ENCODE measurements around the gene HLX.

HLX gene, protein sequence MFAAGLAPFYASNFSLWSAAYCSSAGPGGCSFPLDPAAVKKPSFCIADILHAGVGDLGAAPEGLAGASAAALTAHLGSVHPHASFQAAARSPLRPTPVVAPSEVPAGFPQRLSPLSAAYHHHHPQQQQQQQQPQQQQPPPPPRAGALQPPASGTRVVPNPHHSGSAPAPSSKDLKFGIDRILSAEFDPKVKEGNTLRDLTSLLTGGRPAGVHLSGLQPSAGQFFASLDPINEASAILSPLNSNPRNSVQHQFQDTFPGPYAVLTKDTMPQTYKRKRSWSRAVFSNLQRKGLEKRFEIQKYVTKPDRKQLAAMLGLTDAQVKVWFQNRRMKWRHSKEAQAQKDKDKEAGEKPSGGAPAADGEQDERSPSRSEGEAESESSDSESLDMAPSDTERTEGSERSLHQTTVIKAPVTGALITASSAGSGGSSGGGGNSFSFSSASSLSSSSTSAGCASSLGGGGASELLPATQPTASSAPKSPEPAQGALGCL

DNA sequence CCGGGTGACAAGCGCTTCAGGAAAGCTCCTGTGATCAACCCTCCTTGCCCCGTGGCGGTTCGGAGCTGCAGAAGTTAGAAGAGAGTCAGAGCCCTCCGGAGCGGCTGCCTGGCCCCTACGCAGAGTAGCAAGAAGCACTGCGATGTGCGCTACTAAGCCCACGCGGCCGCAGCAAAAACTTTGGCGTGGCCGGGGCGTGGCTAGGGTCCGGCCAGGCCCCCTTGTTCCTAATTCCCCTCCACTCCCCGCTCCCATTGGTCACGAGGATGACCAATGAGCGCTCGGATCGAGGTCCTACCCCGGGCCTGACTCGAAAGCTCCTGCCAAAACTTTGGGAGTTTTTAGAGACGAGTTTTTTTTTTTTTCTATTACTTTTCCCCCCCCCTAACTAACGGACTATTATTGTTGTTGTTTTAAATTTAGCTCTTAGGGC lies at the start of gene HLX:
HLX (plus strand) TSS at position 368 of the 433 bp plus-strand sequence. CDS start 415 bp downstream, outside the sequence.
- no peak for DNase-seq (ENCODE audit: low read depth, low spot score)

DNA sequence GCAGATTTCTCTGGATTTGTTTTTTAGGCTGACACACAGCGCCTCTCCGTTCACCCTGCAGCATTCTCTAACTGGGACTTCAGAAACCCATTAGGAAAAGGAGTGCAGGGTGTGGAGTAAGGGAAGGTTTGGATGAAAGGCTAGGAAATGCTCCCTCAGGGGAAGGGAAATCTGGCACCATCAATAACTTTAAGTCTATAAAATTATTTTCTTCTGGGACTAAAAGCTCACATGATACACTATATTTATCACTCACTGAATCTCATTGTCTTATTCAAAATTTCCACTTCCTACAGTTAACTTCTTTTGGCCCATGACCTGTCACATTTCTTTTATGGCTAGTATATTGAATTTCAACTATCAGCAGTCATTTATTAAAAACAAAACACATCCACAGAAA lies 45.8 kb upstream of the HLX start:
- DNase-seq (ENCODE audit: low read depth, low spot score): no peak

DNA sequence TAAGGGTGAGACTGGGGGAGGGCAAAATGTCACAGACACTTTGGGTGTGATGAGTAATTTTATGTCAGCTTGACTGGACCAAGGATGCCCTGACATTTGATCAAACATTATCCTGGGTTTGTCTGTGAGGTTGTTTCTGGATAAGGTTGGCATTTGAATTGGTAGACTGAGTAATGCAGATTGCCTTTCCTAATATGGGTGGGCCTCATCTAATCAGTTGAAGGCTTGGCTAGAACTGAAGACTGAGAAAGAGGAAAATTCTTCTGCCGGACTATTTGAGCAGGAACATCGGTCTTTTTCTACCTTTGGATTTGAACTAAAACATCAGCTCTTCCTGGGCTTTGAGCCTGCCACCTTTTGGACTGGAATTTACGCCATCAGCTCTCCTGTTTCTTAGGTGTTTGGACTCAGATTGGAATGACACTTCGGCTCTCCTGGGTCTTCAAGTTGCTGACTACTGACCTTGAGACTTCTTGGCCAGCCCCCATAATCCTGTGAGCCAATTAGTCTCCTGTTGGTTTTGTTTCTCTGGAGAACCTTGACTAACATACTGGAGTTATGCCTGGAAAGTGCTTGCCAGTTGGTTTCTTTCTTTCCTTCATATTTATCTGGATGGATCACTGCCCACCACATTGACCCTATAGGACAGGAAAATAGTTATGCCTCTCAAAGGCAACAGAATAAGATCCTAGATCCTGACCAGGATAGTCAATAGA lies 44.9 kb upstream of the HLX start:
- DNase-seq (ENCODE audit: low read depth, low spot score): no peak

DNA sequence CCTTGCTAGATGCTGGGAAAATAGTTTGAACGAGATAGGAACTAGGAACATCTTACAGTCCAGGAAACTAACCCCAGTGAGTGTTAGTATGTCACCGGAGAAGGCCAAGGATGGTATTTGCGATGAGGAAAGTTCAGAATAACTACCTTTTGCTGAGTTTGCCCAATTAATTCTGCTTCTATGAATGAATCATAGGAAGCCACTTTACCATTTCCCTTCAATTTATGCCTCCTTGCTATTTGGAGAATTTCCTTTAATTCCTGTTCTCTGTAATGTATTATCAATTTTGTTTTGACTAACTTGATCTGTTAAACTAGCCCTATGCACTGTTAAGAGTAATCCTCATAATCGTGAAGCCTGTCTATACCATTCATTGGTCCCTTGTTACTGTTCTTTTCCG lies 40.7 kb upstream of the HLX start:
- no peak for DNase-seq (ENCODE audit: low read depth, low spot score)

DNA sequence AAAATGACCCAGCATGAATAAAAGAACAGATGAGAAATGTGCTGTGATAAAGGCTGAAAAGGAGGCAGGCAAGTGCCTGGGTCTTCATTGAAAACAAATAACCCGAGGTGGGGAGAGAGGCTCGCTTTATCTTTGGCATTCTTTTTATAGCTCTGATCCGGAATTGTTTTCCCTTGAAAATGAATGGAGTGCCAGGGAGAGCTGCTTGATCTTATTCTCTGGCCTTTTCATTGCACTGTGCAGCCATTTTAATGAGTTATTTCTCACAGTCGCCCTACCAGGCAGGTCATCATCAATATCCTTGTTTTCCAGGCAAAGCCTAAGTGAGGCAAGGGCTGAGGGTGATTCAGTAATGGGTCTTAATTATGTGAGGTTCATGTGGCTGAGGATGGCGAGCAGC lies 39.8 kb upstream of the HLX start:
- no peak for DNase-seq (ENCODE audit: low read depth, low spot score)

DNA sequence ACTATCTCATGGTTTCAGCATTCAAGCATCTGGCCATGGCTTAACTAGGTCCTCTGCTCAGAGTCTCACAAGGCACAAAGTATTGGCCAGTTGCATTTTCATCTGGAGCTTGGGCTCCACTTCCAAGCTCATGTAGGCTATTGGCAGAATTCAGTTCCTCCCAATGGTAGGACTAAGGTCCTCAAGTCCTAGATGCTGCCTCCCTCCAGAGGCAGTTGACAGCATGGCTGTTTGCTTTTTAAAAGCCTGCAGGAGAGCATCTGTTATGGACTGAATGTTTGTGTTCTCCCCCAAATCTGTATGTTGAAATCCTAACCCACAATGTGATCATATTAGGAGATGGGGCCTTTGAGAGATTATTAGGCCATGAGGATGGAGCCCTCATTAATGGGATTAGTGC lies 38.0 kb upstream of the HLX start:
- DNase-seq (ENCODE audit: low read depth, low spot score): no peak

DNA sequence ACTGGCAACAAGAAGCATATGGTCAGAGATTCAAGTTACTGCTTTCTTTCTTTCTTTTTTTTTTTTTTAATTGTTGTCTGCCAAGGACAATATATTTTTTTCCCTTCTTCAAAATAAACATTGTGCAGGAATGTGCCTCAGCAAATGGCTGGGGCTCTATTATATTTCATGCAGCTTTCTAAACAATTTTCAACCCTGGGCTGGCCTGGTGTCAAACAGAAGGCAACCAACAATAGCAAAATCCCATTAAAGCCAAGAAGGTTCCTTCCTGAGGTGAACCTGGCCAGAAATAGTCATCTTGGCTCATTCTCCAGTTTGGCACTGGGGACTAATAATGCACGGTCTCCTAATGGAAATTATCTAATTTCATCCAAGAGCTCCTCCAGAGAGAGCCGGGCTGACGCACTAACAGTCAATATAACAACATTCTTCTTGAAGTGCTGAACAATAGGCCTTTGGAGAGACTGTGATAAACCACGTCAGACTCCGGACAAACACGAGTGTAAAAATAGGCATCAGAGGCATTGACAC lies 35.7 kb upstream of the HLX start:
- DNase-seq (ENCODE audit: low read depth, low spot score): no peak

DNA sequence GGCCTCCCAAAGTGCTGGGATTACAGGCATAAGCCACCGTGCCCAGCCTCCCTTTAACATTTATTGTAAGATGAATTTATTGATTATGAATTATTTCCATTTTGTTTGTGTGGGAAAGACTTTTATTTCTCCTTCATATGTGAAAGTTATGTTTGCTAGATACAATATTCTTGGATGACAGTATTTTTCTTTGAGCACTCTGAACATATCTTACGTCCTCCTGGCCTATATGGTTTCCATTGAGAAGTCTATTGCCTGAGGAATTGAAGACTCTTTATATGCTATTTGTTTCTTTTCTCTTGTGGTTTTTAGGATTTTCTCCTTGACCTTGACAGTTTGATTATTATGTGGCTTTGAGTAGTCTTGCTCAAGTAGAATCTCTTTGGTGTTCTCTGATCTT lies 26.8 kb upstream of the HLX start:
- DNase-seq (ENCODE audit: low read depth, low spot score): no peak

DNA sequence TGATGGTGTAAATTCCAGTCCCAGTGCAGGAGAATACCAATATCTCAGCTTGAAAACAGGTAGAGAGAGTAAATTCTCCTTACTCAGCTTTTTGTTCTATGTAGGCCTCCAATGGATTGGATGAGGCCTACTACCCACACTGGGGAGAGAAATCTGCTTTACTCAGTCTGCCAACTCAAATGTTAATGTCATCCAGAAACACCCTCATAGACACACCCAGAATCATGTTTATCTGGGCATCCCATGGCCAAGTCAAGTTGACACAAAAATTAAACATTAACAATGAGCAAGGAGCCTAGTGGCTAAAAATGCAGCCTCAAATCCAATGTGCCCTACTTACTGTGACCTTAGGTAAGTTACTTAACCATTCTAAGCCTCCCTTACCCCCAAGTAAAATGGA lies 6.9 kb upstream of the HLX start:
- DNase-seq (ENCODE audit: low read depth, low spot score): no peak

DNA sequence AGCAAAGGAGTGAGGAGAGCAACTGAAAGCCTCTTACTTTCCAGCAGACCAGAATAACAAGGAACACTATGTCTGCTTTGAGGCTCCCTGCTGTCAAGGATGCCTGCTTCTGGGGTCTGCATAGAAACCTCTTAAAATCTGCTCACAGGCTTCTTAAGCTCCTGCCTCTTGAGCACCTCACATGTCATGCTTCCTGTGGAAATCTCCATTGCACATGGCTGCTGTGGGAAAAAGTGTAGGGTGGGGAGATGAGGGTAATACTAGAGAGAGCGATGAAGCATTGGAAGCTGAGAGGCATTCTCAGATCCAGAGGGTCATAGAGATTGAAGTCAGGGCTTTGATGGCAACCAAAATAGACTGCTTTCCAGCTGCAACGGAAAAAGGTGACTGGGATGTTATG lies 6.2 kb upstream of the HLX start:
- no peak for DNase-seq (ENCODE audit: low read depth, low spot score)

DNA sequence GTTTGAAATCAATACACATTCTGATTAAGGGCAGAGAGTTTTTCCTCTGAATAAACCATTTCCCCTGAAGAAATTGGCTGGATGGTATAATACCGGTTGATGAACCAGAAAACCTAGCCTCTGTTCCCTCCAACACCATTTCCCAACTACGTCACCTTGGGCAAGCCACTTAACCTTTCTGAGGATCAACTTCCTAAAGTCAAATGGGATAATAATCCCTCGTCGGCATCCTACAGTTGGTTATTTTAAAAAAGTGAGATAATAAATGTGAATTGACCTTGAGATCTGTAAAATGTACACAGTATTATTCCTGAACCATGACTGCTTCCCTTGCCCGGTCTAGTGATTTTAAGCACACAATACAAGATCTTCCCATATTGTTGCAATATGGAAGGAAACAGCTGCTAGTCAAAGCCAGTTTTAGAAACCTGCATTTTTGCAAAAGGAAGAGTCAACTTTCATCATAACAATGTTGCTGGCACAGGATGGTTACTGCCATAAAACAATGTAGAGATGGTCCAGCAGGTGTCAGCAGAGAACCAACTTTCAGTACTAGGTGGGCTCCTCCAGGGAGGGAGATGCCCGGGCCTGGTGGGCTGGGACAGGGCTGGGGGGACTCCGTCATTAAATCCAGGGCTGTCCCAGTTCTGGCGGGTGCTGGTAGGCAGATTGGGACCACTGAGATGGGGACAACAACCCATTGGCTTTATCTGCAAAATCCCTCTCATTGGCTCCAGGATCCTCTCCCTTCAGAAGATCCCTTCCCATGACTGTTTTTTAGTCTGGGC lies 5.2 kb upstream of the HLX start:
- DNase-seq (ENCODE audit: low read depth, low spot score): no peak

DNA sequence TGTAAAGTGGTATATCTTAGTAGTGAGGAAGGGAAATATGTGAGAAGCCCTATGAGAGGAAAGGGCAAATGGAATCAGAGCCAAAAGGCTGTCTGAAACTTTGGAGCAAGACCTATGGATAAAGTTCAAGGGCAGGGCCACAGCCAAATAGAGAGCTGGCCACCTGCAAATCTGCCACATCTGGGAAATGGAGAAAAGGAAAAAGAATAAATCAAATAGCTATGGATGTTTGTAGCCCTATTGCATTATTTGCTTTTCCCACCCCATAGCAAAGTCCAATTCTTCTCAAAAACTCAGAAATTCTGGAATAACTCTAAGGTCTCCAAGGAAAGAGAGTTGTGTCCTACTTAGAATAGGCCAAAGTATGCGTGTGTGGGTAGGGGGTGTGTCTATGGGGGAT lies 4.0 kb upstream of the HLX start:
- DNase-seq (ENCODE audit: low read depth, low spot score): no peak

DNA sequence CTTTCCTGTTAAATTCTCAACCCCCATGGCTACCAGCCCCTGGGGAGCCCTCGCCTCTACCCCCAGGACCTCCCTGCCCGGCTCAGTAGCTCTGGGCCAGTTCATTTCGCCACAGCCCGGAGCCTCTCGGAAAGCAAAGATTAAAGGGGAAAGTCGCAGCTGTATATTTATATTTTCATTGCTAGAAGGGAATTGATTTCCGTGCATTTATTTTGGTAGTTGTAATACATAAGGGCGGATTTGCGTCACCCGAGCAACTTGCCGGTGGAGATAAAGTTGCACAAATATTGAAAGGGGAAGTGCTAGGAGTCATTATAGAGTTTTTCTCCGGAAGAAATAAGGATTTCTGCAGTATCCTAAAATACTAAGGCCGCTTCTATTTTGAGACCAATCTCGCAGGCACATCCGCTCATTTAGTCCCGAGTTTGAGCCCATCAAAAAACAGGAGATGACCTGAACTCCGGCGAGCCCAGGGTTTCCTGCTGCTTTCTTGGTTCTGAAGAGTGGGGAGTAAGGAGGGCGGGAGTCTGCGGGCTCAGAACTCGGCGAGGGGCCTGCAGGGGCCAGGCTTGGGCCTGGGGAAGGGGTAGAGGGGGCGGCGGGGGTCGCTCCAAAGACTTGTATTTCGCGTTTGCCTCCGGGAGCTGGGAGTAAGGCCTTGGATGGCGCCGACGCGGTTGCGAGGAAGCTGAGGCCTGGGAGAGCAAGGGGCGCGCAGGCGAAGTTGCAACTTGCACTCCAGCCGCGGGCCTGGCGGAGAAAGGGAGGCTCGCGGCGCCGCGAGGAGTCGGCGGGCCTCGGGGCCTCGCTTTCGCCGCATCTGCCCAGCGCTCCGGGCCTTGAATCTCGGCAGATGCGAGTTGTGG lies 2.5 kb upstream of the HLX start:
- no peak for DNase-seq (ENCODE audit: low read depth, low spot score)

DNA sequence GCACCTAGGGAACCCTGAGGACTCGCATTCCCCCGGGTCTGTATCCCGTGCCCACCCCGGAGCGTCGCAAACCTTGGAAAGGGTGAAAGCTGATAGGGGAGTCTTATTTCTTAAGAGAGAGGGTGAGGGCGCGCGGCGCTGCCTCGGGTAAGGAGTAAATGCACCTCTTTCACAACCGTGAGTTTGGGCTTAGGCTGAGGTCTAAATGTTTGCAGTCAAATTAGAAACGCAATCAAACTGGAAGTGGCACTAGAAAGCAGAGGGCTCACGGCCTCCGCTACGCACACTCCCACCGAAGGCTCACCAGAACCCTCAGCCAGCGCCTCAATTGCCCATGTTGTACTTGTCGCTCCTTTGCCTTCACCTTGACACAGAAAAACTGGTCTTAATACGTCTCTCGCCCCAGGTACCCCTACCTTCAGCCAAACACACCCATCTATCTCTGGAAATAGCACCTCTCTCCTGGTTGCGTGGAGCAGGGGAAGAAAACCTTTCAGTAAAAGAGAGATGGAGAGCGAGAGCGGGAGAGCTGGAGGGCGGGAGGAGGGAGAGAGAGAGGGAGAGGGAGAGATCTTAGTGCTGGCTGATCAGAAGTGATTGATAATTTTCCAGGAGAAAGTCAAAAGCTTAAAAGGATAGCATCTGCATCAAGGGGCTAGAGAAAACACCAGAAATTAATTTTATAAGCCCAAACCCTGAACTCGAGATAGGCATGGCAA lies 1.7 kb upstream of the HLX start:
- no peak for DNase-seq (ENCODE audit: low read depth, low spot score)

DNA sequence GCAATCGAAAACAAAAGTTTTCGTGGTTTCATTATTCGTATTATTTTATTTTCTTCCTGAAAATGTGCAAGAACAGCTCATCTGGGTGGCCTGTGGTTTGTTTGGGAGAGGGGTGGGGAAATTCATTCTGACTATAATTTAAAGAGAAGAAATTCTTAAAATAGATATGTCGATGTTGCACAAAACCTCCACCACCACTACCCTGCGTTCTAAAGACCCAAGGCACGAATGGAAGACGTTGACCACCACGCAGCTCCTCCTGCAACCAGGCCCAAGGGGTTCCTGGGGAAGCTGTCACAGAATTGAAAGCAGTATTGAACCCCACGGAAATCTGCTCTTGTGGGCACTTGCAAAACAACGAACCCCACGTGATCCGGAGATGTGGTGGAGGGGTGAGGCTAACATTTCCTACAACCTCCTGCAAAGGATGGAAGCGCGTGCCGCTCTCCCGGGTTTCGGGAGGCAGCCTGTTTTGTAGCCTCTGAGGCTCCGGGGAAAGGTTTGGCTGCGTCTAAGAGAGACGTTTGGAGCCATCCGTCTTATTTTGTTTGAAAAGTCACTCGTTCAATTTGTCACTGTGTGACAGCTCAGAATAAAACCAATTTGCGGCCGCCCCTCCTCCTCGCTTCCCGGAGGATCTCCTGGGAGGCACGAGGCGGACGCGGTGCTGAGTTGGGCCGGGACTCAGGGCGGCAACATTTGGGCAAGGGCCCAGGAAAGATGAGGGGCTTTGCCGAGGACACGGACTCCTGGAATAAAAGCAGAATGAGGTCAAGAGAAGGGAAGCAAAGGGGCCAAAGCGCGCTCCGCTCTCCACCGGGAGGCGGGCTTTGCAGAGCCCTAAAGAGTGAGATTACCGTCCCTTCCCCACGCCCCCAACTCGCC lies 810 bp upstream of the HLX start:
- no peak for DNase-seq (ENCODE audit: low read depth, low spot score)

DNA sequence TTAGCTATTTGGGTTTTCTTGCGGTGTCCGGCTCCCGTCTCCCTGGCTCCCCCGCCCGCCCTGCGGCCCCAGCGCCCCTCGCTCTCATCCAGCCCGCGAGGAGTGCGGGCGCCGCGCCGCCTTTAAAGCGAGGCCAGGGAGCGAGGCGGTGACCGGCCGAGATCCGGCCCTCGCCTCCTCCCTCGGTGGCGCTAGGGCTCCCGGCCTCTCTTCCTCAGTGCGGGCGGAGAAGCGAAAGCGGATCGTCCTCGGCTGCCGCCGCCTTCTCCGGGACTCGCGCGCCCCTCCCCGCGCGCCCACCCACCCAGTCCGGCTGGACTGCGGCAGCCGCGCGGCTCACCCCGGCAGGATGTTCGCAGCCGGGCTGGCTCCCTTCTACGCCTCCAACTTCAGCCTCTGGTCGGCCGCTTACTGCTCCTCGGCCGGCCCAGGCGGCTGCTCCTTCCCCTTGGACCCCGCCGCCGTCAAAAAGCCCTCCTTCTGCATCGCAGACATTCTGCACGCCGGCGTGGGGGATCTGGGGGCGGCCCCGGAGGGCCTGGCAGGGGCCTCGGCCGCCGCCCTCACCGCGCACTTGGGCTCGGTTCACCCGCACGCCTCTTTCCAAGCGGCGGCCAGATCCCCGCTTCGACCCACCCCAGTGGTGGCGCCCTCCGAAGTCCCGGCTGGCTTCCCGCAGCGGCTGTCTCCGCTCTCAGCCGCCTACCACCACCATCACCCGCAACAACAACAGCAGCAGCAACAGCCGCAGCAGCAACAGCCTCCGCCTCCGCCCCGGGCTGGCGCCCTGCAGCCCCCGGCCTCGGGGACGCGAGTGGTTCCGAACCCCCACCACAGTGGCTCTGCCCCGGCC lies 492 bp downstream of the HLX start:
- no peak for DNase-seq (ENCODE audit: low read depth, low spot score)

DNA sequence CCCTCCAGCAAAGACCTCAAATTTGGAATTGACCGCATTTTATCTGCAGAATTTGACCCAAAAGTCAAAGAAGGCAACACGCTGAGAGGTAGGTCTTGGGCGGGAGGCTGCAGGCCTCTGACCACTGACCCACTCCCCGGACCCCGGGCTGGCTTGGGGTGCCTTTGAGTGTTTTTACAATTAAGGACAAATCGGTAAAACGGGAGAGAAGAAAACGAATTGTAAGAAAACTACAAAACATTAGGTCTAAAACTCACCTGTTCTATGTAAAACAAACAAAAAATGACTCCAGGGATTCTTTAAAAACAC lies 1.1 kb downstream of the HLX start:
- DNase-seq (ENCODE audit: low read depth, low spot score): no peak

DNA sequence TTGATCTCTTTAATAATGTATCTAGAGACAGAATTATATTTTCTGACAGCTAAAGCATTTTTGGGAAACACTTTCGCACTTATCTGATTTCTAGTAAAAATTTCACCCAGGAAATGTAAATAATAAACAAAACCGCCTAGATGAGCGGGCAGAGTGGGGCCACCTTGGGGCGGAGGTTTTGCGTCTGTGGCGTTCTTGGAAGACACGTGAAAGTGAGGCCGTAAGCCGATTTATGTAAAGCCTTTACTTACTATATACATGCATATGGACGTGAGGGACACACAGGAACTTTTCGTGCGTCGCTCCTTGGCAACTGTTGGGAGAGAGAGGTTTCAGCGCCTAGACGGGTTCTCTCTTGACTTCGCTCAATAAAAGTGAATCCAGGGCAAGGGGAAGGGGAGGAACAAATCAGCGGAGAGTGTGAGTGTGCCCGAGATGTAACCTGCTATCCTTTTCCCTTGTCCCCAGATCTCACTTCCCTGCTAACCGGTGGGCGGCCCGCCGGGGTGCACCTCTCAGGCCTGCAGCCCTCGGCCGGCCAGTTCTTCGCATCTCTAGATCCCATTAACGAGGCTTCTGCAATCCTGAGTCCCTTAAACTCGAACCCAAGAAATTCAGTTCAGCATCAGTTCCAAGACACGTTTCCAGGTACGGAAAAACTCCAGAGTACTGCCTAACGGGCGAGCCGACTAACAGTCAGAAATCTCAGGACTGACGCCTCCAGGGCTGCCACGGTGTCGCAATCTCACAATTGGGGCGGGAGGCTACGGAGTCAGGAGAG lies 1.7 kb downstream of the HLX start:
- no peak for DNase-seq (ENCODE audit: low read depth, low spot score)
